Activated T-cell treated with anti-CD3 and anti-CD28 coated beads, Interleukin-2, amount 50 U/mL, for 48 hours (primary cell): ENCODE results near the gene FOXJ1.

Experiments used
- DNase-seq, 2 experiments: peaks; one replicate each; pipeline ENCODE4 v3.0.0-alpha.2; 2020

FOXJ1 gene

DNA sequence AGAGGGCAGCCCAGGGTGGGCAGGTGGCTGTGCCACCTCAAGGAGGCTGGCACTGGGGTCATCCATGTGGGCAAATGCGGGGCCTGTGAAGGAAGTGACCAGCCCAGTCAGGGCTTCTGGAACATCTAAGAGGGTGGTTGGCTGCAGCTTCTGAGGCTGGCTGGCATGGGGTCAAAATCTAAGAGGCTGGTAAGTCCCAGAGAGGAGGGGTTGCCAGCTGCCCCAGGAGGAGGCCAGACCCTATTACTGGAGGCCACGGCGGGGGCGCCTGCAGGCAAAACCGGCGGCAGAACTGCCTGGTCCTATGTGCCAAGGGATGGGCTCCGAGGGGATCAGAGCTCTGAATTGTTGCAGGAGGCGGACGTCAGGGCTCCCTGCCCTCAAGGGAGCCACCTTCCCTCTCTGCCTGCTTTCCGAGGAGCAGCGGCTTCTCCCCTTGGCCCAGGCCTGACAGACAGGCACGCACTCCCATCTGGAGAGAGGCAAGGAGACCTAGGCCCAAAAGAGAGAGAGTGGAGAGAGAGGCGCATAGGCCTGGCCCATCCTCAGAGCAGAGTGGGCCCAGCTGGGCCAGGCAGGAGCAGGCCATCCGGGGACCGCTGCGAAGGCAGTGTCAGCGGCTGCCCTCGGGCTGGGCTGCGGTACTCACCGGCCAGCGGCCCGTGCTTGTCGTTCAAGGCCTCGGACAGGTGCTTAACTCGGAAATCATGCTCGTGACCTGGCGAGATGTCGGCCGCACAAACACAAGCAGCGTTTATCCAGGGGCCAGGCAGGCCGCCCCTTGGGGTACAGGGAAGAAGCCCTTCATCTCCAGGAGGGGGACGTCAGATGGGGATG, 51.1 kb downstream of the FOXJ1 start:
- DNase-seq, result no peak

DNA sequence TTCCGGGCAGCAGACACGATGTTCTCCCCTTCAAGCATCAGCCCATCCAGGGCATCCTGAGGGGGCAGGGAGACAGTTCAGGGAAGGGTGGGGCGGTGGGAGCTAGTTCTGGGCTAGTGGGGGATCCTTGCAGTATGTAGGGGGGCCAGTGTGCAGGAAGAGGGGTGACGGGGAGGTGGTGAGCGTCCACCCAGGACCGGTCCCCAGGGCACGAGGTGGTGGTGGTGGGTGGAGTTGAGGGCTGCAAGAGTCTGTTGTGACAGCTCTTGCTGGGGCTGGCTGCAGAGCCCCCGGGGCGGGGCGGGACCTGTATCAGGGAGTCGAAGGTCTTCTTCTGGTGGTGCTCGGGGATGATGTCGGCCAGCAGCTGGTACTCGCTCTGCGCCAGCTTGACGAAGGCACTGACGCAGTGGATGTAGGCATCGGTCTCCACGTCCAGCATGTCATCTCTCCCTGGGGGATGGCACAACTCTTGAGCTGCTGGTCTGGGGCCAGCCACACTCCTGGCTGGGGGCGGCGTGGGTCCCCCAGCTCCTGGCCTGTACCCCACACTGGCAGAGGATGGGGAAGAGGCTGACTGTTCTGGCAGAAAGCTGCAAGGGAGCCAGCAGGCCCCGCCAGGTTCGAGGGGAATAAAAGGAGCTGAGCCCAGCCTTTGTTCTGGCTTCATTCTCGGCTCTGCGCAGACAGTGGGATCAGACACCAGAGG, 52.0 kb downstream of the FOXJ1 start:
- no peak for DNase-seq

GRCh38 chr17:76088041-76088867, 52.8 kb downstream of the FOXJ1 start:
- DNase-seq, result no peak

DNA sequence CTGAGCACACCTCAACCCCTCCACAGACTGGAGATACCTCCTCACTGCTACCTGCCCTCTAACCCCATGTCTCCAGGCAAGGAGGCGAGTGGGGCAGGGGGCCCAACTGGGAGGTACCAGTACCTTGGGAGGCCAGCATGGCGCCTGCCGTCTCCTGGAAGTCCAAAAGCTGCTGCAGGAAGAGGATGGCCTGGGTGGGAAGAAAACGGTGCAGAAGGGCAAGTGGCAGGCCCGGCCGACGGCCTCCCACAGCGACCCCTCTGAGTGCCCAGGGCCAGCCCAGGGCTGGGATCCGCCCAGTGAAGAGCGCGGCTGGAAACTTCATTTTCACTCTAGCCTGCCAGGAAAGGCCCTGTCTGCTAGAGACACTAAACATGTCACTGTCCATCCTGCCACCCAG, 53.5 kb downstream of the FOXJ1 start:
- DNase-seq, result no peak

DNA sequence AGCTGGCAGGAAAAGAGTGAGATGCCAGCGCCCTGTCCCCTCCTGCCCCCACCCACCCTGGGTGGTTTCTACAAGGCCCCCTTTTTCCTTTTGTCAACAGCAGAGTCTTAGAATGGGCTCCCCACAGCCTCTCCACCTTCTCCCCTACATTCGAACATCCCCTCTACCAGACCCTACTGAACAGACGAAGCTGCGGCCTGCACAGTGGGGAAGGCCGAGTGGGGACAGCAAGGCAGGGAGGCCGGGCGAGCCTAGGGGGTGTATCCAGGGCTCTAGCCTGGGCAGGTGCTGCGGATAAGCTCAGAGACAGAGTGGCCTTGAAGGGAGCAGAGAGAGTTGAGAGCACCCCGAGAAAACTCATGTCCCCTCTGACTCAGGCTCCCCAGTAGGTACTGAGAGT, 54.7 kb downstream of the FOXJ1 start:
- no peak for DNase-seq
